ENCODE measurements around the gene PNPLA3.

PNPLA3 gene

GRCh38 chr22:43968614-43969013 lies 45.0 kb downstream of the PNPLA3 start:
- DNase-seq = no peak

- no peak for DNase-seq
Observed at GRCh38 chr22:43969021-43969878, 45.6 kb downstream of the PNPLA3 start.

DNA sequence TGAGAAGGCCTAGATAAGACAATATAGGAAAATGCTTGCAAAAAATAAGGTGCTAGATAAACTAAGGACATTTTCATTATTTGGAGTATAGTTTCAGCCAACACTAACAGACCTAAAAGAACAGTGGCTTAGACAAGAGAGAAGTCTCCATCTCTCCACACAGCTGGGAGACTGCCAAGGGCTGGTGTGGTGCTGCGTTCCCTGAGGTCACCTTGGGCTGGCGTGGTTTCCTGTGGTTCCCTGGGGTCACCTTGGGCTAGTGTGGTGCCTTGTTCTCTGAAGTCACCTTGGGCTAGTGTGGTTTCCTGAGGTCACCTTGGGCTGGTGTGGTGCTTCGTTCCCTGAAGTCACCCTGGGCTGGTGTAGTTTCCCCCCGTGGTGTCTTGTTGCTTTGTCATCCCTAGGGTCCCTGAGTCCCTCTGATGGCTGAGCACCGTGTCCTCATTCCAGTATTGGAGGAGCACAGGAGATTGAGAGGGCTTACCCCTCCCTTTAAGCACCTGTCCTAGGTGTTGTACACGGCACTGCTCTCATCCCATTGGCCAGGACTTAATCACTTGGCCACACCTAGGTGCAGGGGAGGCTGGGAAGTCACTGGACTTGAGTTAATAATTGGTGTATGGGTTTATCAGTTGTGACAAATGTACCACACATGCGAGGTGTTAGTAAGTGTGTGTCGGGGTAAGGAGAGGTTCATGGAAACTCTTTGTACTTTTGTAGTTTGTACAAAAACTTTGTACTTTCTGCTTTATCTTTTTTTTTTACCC lies 46.6 kb downstream of the PNPLA3 start:
- DNase-seq = no peak

DNA sequence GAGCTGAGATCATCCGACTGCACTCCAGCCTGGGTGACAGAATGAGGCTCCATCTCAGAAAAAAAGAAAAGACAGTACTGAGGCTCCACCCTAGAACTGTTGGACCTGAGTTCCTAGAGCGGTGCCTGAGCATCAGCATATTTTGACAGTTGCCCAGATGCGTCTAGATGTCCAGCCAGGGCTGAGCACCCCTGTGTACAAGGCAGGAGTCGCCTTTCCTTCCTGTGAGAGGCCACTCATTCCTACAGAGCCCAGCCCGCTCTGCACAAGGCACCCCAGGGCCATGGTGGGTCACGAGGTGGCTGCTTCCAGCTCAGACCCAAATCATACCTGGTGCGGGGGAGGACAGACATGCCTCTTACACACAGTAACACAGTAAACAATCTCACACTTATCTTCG lies 47.5 kb downstream of the PNPLA3 start:
- no peak for DNase-seq

DNA sequence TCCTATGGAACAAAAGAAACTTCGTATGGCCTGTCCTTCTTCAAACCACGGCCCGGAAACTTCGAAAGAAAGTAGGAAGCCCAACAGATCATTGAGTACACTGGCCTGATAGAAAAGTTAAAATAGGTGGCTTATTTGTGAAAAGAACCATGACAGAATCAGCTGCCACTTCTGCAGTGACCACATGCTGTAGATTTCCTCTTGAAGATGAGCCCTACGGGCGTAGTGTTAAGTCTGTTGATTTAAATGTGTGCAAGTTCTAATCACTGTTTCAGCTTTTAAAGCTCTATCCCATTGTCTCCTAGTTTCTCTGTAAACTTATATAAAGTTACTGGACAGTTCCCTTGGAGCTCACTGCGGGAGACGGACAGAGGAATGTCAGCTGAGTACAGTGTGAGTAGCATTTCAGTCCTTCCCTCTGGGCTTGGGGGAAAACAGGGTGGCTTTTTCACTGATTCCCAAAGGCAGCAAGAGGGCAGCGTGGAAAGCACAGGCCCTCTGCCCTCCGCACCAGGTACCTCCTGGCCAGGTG lies 49.4 kb downstream of the PNPLA3 start:
- no peak for DNase-seq

GRCh38 chr22:43974028-43974545 lies 50.5 kb downstream of the PNPLA3 start:
- DNase-seq = no peak

DNA sequence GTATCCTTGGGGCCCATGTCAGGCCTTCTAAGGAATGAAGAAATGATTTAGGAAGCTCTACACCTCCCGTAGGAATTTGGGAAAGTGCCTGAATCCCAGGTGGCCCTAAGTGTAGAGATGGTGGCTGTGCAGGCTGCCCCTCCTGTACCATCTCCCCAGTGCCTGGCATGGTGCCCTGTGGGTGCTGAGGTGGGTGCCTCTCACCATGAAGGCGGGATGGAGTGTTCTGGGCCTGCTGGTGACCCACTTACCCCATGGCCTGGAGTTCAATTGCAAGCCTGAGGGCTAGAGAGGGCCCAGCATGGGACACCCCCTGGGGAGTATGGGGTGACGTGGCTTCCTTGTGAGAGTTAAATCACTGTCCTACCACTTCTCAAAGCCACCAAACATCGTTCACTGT lies 51.4 kb downstream of the PNPLA3 start:
- no peak for DNase-seq

- no peak for DNase-seq
Observed at GRCh38 chr22:43976861-43977795, 53.5 kb downstream of the PNPLA3 start.

GRCh38 chr22:43978558-43978957 lies 55.0 kb downstream of the PNPLA3 start:
- no peak for DNase-seq

- DNase-seq = no peak
Observed at GRCh38 chr22:43980579-43980978, 57.0 kb downstream of the PNPLA3 start.

GRCh38 chr22:43980996-43981395 lies 57.4 kb downstream of the PNPLA3 start:
- DNase-seq = no peak

- DNase-seq = no peak
Observed at GRCh38 chr22:43983808-43984207, 60.2 kb downstream of the PNPLA3 start.

- no peak for DNase-seq
Observed at GRCh38 chr22:43985532-43985931, 61.9 kb downstream of the PNPLA3 start.

DNA sequence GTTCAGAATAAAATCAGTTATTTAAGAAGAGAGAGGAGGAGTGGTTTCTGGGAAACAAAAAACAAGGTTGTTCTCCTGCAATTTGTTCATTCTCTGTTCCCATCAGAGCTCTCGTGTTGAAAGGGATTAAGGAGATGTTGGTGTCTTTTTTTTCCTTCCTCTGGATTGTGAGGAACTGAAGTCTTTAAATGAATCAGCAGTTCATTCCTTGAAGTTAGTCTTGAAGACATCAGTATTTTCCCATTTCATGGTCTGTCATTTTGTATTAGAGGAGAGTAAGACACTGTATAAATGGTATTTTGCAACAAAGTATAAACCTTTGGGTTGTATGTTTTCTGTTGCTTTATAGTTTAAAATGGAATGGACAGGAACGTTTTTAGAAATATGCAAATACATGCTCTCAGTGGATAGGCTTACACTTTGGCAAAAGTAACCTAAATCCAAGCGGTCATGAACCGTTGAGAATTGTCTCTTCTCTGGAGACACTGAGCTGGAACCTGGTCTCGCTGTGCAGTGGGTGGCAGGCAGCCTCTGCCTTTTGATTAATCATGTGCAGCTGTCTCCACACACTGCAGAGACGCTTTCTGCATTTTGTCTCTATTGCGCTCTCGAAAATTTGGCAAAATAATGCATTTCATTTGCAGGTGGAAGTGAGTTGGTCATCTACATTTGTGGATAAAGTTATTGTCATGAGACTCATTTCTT lies 64.7 kb downstream of the PNPLA3 start:
- DNase-seq = no peak

GRCh38 chr22:43988960-43989359 lies 65.4 kb downstream of the PNPLA3 start:
- no peak for DNase-seq

- no peak for DNase-seq
Observed at GRCh38 chr22:43990044-43990443, 66.4 kb downstream of the PNPLA3 start.

GRCh38 chr22:43991316-43992020 lies 67.9 kb downstream of the PNPLA3 start:
- DNase-seq = no peak

GRCh38 chr22:43992331-43992821 lies 68.8 kb downstream of the PNPLA3 start:
- no peak for DNase-seq

- DNase-seq = no peak
Observed at GRCh38 chr22:43993072-43993760, 69.6 kb downstream of the PNPLA3 start.

GRCh38 chr22:43994006-43994405 lies 70.4 kb downstream of the PNPLA3 start:
- DNase-seq = no peak

Data from GF-D8 (cell line).